Type B pancreatic cell (in vitro differentiated cells): Measurements from ENCODE around the gene RETSAT. TPM values are rescaled to one million over a fixed set of nuclear protein-coding genes. Genes with fewer than 3 reads are reported as not detected.
"Not testable (repeated sequence)": the region's sequence is repeated elsewhere in the genome, so short reads cannot be mapped to it uniquely, and the experiment has no call there.

ENCODE experiments used
- DNase-seq: peaks from one replicate; pipeline ENCODE4 v3.0.0; 2021; ENCODE audit warnings: mixed read lengths; ENCODE audit not compliant: unreplicated experiment; ENCODE audit errors: extremely low spot score
- H3K27ac Mint-ChIP-seq: 2 replicates; pipeline ENCODE4 v1.8.0; 2021; ENCODE audit warnings: mild to moderate bottlenecking, mixed read lengths
- H3K27me3 Mint-ChIP-seq: 2 replicates; pipeline ENCODE4 v1.8.0; 2021; ENCODE audit warnings: mixed read lengths
- H3K36me3 Mint-ChIP-seq: 2 replicates; pipeline ENCODE4 v1.8.0; 2021; ENCODE audit warnings: mixed read lengths
- H3K4me1 Mint-ChIP-seq: one replicate; pipeline ENCODE4 v1.8.0; 2021; ENCODE audit warnings: mixed read lengths; ENCODE audit not compliant: unreplicated experiment
- H3K4me3 Mint-ChIP-seq: 2 replicates; pipeline ENCODE4 v1.8.0; 2021; ENCODE audit warnings: mild to moderate bottlenecking, mixed read lengths
- H3K9me3 Mint-ChIP-seq: 2 replicates; pipeline ENCODE4 v1.8.0; 2021; ENCODE audit warnings: mixed read lengths
- total RNA-seq: library from RNA; stranded (reverse); gene quantifications from 2 replicates; pipeline ENCODE4 v1.2.1, GENCODE V29; 2021; ENCODE audit warnings: low replicate concordance
- TF ChIP-seq, protein P1 (sequence below): fragments of 200-600 bp; sonication (generic); conservative IDR thresholded peaks from 2 replicates; pipeline ENCODE4 v1.5.0; 2021; ENCODE audit warnings: antibody characterized with exemption, mild to moderate bottlenecking

The RETSAT gene
- total RNA-seq, 1 donor from 2014 or later = 31.3 TPM

DNA sequence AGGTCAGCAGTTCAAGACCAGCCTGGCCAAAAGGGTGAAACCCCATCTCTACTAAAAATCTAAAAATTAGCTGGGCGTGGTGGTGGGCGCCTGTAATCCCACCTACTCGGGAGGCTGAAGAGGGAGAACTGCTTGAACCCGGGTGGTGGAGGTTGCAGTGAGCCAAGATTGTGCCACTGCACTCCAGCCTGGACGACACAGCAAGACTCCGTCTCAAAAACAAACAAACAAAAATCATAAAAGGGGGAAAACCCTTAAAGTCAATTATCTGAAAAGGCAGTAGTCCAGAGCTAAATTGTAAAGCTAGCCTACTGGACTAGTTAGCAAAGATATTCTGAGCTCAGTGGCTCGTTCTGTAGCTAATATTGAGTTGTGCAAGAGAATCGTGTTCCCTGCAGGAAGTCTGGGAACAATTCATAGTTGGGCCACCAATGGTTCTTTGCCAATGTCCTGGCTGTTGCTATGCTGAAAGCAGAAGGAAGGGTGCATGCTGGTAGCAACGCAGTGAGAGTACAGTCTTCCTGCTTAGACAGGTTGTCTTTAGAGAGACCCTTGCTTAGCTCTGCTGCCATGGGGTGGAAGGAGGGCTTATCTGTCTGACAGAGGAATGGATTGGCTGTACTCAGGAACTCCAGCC, 30.9 kb downstream of the RETSAT start:
- Mint-ChIP-seq H3K9me3 (no peaks in the 10 kb centered on the region), H3K36me3 (peaks cover 49% of the 10 kb centered on the region), H3K27me3 (no peaks in the 10 kb centered on the region), H3K4me3 (no peak overlapping the region), H3K4me1 (peaks cover 40% of the 10 kb centered on the region), H3K27ac (no peak overlapping the region)
- DNase-seq = no peak
- TF ChIP-seq, protein P1, sequence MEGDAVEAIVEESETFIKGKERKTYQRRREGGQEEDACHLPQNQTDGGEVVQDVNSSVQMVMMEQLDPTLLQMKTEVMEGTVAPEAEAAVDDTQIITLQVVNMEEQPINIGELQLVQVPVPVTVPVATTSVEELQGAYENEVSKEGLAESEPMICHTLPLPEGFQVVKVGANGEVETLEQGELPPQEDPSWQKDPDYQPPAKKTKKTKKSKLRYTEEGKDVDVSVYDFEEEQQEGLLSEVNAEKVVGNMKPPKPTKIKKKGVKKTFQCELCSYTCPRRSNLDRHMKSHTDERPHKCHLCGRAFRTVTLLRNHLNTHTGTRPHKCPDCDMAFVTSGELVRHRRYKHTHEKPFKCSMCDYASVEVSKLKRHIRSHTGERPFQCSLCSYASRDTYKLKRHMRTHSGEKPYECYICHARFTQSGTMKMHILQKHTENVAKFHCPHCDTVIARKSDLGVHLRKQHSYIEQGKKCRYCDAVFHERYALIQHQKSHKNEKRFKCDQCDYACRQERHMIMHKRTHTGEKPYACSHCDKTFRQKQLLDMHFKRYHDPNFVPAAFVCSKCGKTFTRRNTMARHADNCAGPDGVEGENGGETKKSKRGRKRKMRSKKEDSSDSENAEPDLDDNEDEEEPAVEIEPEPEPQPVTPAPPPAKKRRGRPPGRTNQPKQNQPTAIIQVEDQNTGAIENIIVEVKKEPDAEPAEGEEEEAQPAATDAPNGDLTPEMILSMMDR = no peak

- TF ChIP-seq, protein P1 = no peak
- no peak overlapping the region for H3K27ac Mint-ChIP-seq
- no peak for DNase-seq
- no peaks in the 10 kb centered on the region for H3K27me3 Mint-ChIP-seq
- no peak overlapping the region for H3K4me3 Mint-ChIP-seq
- H3K9me3 Mint-ChIP-seq = no peaks in the 10 kb centered on the region
- H3K36me3 Mint-ChIP-seq = peaks cover 55% of the 10 kb centered on the region
- H3K4me1 Mint-ChIP-seq = peaks cover 16% of the 10 kb centered on the region
These were observed 34.5 kb downstream of the RETSAT start for GRCh38 chr2:85319796-85320195.

- peak overlapping the region; percentile 40 for H3K27ac Mint-ChIP-seq
These were observed 35.9 kb downstream of the RETSAT start for GRCh38 chr2:85318222-85319074.

DNA sequence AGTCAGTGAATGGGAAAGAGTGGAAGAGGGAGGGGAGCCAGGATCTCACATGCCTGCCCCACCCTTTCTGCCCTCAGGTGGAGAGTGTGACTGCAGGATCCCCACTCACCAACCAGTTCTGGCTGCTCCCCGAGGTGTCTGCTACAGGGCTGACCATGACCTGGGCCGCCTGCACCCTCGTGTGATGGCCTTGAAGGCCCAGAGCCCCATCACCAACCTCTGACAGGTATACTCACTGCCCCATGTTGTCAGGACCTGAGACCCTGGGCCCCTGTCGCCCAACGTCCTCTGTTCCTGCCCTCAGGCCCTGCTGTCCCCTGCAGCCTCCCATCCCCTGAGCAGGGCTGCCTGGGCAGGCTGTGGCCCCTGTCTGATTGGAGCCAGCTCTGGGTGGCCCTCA, 38.4 kb downstream of the RETSAT start:
- not testable (repeated sequence) for DNase-seq, H3K4me3 Mint-ChIP-seq, H3K27ac Mint-ChIP-seq, H3K27me3 Mint-ChIP-seq, H3K9me3 Mint-ChIP-seq
- H3K4me1 Mint-ChIP-seq = peaks cover 13% of the 10 kb centered on the region
- peaks cover 32% of the 10 kb centered on the region for H3K36me3 Mint-ChIP-seq

More at GRCh38 chr2:85318222-85319074, 35.9 kb downstream of the RETSAT start:
- Mint-ChIP-seq H3K9me3 (no peaks in the 10 kb centered on the region), H3K4me1 (peaks cover 13% of the 10 kb centered on the region), H3K36me3 (peaks cover 47% of the 10 kb centered on the region), H3K27me3 (no peaks in the 10 kb centered on the region), H3K4me3 (no peak overlapping the region)
- TF ChIP-seq, protein P1 = no peak
- DNase-seq = no peak

DNA sequence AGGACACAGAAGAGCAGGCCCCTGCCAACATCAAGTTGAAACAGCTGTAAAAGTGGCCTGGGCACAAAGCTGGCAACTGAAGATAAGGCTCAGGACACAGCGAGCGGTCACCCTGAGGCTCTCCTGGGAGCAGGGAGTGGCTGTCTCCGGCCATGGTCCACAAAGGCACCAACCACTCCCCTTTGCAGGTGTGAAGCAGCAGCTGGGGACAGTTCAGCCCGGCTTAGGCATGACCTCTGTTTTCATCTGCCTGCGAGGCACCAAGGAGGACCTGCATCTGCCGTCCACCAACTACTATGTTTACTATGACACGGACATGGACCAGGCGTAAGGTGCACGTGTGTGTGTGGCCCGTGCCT, 39.5 kb downstream of the RETSAT start:
- Mint-ChIP-seq H3K27me3 (no peaks in the 10 kb centered on the region), H3K9me3 (no peaks in the 10 kb centered on the region), H3K4me1 (peaks cover 17% of the 10 kb centered on the region), H3K27ac (no peak overlapping the region), H3K4me3 (no peak overlapping the region), H3K36me3 (peaks cover 25% of the 10 kb centered on the region)
- TF ChIP-seq, protein P1 = no peak
- DNase-seq = no peak

DNA sequence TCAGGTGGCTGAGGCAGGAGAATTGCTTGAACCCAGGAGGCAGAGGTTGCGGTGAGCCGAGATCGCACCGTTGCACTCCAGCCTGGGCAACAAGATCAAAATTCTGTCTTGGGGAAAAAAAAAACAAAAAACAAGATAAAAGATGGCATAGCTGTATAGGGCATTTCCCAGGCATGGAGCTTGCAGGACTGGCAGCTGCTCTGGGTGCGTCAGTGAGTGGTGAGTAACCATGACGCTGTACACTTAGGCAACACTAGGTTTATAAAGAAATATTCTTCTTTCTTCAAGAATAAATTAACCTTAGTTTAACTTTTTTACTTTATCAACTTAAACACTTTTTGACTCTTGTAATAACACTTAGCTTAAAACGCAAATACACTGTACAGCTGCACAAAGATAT, 41.9 kb downstream of the RETSAT start:
- peaks cover 9% of the 10 kb centered on the region for H3K4me1 Mint-ChIP-seq
- no peak overlapping the region for H3K27ac Mint-ChIP-seq
- TF ChIP-seq, protein P1 = no peak
- H3K27me3 Mint-ChIP-seq = no peaks in the 10 kb centered on the region
- no peak overlapping the region for H3K4me3 Mint-ChIP-seq
- DNase-seq = no peak
- no peaks in the 10 kb centered on the region for H3K9me3 Mint-ChIP-seq
- peaks cover 18% of the 10 kb centered on the region for H3K36me3 Mint-ChIP-seq
